Motor neuron (in vitro differentiated cells): ENCODE measurements around the gene RPRM. TPM values are rescaled to one million over a fixed set of nuclear protein-coding genes. Genes with fewer than 3 reads are reported as not detected.
"Not testable (repeated sequence)": the region's sequence is repeated elsewhere in the genome, so short reads cannot be mapped to it uniquely, and the experiment has no call there.

Source experiments
- ATAC-seq, 8 experiments: fragments of 200-7000 bp; cut with Tn5 transposase; replicated peaks in 6 of 8; 2 replicates each; pipeline ENCODE4 v1.8.0; 2021; ENCODE audit warnings: mild to moderate bottlenecking in 8 of 8, moderate library complexity in 8 of 8
- H3K27ac ChIP-seq, 2 donors: fragments of 250-450 bp; sonication (Bioruptor Pico); 2 replicates each; pipeline ENCODE4 v1.9.0; 2021; ENCODE audit warnings: antibody characterized with exemption in 2 of 2, mild to moderate bottlenecking in 2 of 2, moderate library complexity in 1 of 2
- H3K4me1 ChIP-seq, 2 donors: fragments of 250-450 bp; sonication (Bioruptor Pico); replicated peaks in 1 of 2; 2 replicates each; pipeline ENCODE4 v1.6.1; 2021; ENCODE audit warnings: antibody characterized with exemption in 2 of 2, mild to moderate bottlenecking in 2 of 2, moderate library complexity in 1 of 2
- H3K4me3 ChIP-seq, 5 donors: fragments of 250-450 bp; sonication (Bioruptor Pico); 2 replicates each; pipeline ENCODE4 v1.9.0; 2021; ENCODE audit warnings: antibody characterized with exemption in 5 of 5, mild to moderate bottlenecking in 5 of 5, moderate library complexity in 4 of 5
- WGBS, 10 experiments: fragments of 450-650 bp; shearing (Covaris generic); methylation state at CpG; one replicate each; pipeline ENCODE4 v1.0.0; 2022; 5-methylcytosine and 5-hydroxymethylcytosine counted together
- in situ Hi-C, 9 experiments: fragments of 400-800 bp; cut with MboI; loops; one replicate each; pipeline ENCODE4 v1.15.0; 2021; ENCODE audit warnings: low sequenced_read_pairs in 9 of 9, low pct_unique_long_range_greater_than_20kb in 2 of 9; ENCODE audit not compliant: unreplicated experiment in 9 of 9
- total RNA-seq, 8 experiments: library from RNA; unstranded; fragments of 300-600 nt; gene quantifications; 2 replicates each; pipeline versions ENCODE4 v1.2.3 to v1.2.4, GENCODE V29; 2022

Gene RPRM
- total RNA-seq, 8 experiments from 2014 or later = 7.8 to 484 (median 81.3) TPM

DNA sequence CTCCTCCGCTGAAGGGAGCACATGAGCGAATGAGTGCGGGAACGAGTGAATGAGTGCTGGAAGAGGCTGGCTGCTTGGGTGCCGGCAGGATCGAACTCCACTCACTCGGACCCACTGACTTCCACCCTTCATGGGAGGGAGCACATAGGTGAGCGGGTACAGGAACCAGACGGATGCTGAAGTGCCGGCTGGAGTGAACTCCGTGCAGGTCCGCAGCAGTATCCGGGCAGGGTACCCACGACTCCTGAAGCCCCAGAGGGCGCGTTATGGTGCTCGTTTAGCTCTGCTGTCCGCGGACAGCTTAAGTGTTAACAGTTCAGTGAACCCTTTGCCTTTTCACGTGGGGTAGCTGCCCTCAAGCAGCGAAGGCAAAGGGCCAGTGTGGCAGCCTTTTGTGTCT lies 23.2 kb downstream of the RPRM start:
- no peaks in the 10 kb centered on the region for H3K4me1 ChIP-seq
- WGBS, 10 experiments = 32 to 96% (median 86%) methylated on average over 2 to 10 of the region's 21 CpGs; no CpG with 5 or more reads in 3 of the 10 experiments
- ATAC-seq = no peak
- in situ Hi-C loops = loop anchor here in 1 of 9 experiments (25.0 kb wide), 1 partner anchor 293 kb away; no protein-coding TSS in a partner anchor
- H3K27ac ChIP-seq = no peak overlapping the region
- no peak overlapping the region for H3K4me3 ChIP-seq

DNA sequence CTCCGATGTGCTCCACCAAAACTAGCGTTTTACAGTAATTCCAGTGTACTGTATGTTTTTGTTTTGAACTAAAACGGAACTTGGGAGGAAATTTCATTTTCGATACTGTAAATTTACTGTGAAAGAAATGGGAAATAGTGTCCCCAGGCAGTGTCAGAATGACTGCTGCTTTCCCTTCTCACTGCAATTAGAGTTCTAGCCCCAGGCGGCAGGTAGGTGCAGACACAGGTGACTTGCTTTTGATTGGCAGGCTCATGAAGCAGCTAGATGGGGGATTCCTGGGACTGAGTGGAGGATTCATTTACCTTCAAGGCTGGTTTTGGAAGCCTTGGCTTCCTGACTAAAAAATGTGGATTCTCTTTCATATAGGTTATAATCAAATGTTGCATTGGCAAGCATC lies 27.0 kb downstream of the RPRM start:
- Histone ChIP-seq H3K4me3 (no peak overlapping the region), H3K4me1 (no peaks in the 10 kb centered on the region), H3K27ac (no peak overlapping the region)
- WGBS, 10 experiments = 22 to 94% (median 78%) methylated on average over 2 to 4 of the region's 5 CpGs; no CpG with 5 or more reads in 3 of the 10 experiments
- no peak for ATAC-seq
- in situ Hi-C loops = loop anchor here in 1 of 9 experiments (25.0 kb wide), 1 partner anchor 289 kb away; no protein-coding TSS in a partner anchor

DNA sequence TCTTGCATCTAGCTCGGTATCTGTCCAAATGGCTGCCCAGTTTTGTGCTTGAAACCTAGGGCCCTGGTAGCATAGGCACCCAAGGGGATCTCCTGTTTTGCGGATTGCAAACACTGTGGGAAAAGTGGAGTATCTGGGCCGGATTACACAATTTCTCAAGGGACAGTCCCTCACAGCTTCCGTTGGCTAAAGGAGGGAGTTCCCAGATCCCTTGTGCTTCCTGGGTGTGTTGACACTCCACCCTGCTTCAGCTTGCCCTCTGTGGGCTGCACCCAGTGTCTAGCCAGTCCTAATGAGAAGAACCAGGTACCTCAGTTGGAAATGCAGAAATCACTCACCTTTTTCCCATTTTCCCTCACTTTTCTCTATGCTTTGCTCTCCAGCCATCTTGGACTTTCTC lies 35.5 kb downstream of the RPRM start:
- in situ Hi-C loops = no loop called here

DNA sequence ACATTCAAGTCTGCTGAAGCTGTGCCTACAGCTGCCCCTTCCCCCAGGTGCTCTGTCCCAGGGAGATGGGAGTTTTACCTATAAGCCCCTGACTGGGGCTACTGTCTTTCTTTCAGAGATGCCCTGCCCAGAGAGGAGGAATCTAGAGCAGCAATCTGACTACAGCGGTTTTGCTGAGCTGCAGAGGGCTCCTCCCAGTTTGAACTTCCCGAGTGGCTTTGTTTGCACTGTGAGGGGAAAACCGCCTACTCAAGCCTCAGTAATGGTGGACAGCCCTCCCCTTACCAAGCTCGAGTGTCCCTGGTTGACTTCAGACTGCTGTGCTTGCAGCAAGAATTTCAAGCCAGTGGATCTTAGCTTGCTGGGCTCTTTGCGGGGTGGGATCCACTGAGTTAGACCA lies 35.9 kb downstream of the RPRM start:
- H3K4me1 ChIP-seq, H3K4me3 ChIP-seq, in situ Hi-C loops, H3K27ac ChIP-seq: not testable (repeated sequence)
- ATAC-seq = peak in 2 of 8 experiments; percentile 24 to 64
- WGBS, 10 experiments = 0 to 100% (median 80%) methylated on average over 1 to 3 of the region's 5 CpGs; no CpG with 5 or more reads in 1 of the 10 experiments

More for the DNA sequence above, 35.5 kb downstream of the RPRM start:
- WGBS, 10 experiments = 71 to 100% (median 89%) methylated on average over 1 to 3 of the region's 4 CpGs; no CpG with 5 or more reads in 6 of the 10 experiments
- no peak overlapping the region for H3K4me3 ChIP-seq
- peak in 2 of 8 experiments; percentile 51 to 87 for ATAC-seq
- H3K4me1 ChIP-seq = no peaks in the 10 kb centered on the region
- no peak overlapping the region for H3K27ac ChIP-seq

DNA sequence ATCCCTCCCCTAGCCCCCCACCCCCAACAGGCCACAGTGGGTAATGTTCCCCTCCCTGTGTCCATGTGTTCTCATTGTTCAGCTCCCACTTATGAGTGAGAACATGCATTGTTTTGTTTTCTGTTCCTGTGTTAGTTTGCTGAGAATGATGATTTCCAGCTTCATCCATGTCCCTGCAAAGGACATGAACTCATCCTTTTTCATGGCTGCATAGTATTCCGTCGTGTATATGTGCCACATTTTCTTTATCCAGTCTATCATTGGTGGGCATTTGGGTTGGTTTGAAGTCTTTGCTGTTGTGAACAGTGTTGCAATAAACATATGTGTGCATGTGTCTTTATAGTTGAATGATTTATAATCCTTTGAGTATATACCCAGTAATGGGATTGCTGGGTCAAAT lies 38.5 kb downstream of the RPRM start:
- H3K27ac ChIP-seq, H3K4me3 ChIP-seq, H3K4me1 ChIP-seq, in situ Hi-C loops, ATAC-seq: not testable (repeated sequence)
- 100% methylated on average over 2 of the region's 2 CpGs; no CpG with 5 or more reads in 8 of the 10 experiments for WGBS, 10 experiments

DNA sequence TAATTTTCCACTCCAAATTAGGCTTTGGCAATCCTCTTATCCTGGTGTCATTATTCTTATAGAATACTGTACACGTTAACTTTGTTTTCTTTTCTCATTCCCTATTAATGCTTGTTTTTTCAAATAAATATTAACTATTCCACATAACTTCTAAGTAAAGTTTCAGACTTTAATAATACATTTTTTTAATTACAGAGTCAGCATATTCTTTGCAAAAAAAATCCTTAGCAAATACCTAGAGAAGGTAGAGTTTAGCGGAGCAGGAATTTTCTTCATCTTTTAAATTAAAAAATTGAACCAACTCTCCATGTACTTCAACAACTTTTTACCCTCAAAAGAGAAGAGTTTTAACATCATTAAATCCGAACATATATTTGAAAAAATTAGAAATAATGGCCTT lies 45.2 kb downstream of the RPRM start:
- Histone ChIP-seq H3K27ac (no peak overlapping the region), H3K4me1 (no peaks in the 10 kb centered on the region), H3K4me3 (no peak overlapping the region)
- in situ Hi-C loops = no loop called here
- WGBS, 10 experiments = 53 to 100% (median 86%) methylated on average over 1 to 3 of the region's 3 CpGs
- ATAC-seq = no peak

DNA sequence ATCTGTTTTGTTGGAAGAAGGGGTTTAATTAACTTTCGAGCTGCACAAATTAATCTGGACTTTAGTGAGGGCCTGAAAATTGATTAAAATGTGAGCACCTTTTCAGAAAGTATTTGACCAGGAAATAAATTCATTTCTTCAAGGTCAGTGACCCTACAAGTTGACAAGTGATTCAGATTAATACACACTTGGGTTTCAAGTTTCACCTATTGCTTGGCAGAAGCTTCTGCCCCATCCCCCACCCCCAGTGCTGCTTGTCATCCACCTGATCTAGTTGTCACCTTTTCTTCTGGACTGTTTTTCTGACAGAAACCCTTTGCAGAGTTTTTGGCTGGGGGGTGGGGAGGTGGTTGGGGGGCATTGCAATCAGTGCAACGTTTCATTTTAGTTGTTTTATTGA lies 46.2 kb downstream of the RPRM start:
- no peaks in the 10 kb centered on the region for H3K4me1 ChIP-seq
- no peak overlapping the region for H3K27ac ChIP-seq
- in situ Hi-C loops = no loop called here
- ATAC-seq = no peak
- no peak overlapping the region for H3K4me3 ChIP-seq
- WGBS, 10 experiments = 17 to 80% (median 57%) methylated on average over 1 to 2 of the region's 2 CpGs; no CpG with 5 or more reads in 3 of the 10 experiments

DNA sequence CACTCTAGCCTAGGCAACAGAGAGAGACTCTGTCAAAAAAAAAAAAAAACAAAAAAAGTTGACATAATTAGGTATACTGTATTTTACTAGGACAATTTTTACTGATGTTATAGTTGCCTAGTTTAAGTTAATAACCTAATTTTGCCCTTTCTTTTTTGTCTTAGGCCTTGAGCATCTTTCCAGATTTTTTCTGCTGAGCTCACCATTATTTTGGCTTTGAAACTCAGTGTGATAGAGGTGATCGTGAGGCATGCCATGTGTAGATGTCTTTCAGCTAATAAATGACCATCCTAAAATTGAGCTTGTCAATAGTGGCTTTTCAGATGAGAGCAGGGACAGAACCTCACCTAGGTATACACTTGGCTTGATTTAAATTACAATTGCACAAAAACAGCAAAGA lies 47.4 kb downstream of the RPRM start:
- H3K27ac ChIP-seq = no peak overlapping the region
- no peaks in the 10 kb centered on the region for H3K4me1 ChIP-seq
- no peak overlapping the region for H3K4me3 ChIP-seq
- ATAC-seq = no peak
- in situ Hi-C loops = no loop called here
- WGBS, 10 experiments = 20 to 100% (median 56%) methylated on average over 1 of the region's 1 CpG; no CpG with 5 or more reads in 5 of the 10 experiments
